Left ventricle myocardium inferior (tissue), 1 donor: ENCODE data around the gene TAF13. TPM values are rescaled to one million over a fixed set of nuclear protein-coding genes. Genes with fewer than 3 reads are reported as not detected.

Source experiments
- DNase-seq: peaks from one replicate; pipeline ENCODE4 v3.0.0-alpha.2; 2020
- H3K27ac ChIP-seq: fragments of 200-600 bp; replicated peaks from 2 replicates; pipeline ENCODE4 v1.8.0; 2021
- H3K27me3 ChIP-seq: fragments of 200-600 bp; 2 replicates; pipeline ENCODE4 v1.8.0; 2021; ENCODE audit warnings: low read depth
- H3K36me3 ChIP-seq: fragments of 200-600 bp; 2 replicates; pipeline ENCODE4 v1.8.0; 2021
- H3K4me1 ChIP-seq: fragments of 200-600 bp; 2 replicates; pipeline ENCODE4 v1.8.0; 2021
- H3K4me3 ChIP-seq: fragments of 200-600 bp; 2 replicates; pipeline ENCODE4 v1.8.0; 2021; ENCODE audit warnings: mild to moderate bottlenecking, moderate library complexity
- H3K9me3 ChIP-seq: fragments of 200-600 bp; replicated peaks from 2 replicates; pipeline ENCODE4 v1.8.0; 2021
- intact Hi-C: fragments of 100-400 bp; cut with micrococcal nuclease; formaldehyde crosslinking; loops from one replicate; pipeline ENCODE4 v1.11.0; 2022
- total RNA-seq: library from RNA; stranded (reverse); fragmentation: NEBNext Ultra II Directional; extraction: Animal tissue kit (Norgen Biotek cat#: 25700); gene quantifications from one replicate; pipeline ENCODE4 v1.2.1, GENCODE V29; 2021
- TF ChIP-seq, protein P1 (sequence below): fragments of 200-600 bp; IDR thresholded peaks from 2 replicates; pipeline ENCODE4 v1.8.0; 2021; ENCODE audit warnings: antibody characterized with exemption, mild to moderate bottlenecking, borderline replicate concordance
- donor health status: DM: no; HTN: yes; CAD: no; lungs with severe emphysema.

Gene TAF13
- total RNA-seq, 1 donor from 2014 or later: 71.6 TPM

DNA sequence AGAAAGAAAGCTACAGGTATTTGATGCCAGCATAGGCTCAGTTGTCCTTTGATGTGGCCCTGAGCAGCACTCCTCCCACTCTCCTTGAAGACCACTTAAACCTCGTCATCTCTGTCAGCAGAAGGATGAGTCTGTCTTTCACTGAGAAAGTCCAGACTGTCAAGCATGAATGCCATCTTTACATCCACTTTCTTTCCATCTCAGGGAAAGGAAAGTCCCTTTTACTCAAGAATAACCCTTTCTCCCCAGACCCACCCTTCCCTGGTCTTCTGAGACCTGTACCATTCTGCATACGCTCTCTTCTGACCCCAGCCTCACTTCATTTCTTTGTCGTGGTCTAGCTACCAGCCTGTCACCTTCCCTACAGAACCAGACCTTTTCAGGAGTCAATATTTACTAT, 34.1 kb upstream of the TAF13 start:
- TF ChIP-seq, protein P1, sequence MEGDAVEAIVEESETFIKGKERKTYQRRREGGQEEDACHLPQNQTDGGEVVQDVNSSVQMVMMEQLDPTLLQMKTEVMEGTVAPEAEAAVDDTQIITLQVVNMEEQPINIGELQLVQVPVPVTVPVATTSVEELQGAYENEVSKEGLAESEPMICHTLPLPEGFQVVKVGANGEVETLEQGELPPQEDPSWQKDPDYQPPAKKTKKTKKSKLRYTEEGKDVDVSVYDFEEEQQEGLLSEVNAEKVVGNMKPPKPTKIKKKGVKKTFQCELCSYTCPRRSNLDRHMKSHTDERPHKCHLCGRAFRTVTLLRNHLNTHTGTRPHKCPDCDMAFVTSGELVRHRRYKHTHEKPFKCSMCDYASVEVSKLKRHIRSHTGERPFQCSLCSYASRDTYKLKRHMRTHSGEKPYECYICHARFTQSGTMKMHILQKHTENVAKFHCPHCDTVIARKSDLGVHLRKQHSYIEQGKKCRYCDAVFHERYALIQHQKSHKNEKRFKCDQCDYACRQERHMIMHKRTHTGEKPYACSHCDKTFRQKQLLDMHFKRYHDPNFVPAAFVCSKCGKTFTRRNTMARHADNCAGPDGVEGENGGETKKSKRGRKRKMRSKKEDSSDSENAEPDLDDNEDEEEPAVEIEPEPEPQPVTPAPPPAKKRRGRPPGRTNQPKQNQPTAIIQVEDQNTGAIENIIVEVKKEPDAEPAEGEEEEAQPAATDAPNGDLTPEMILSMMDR: no peak
- Histone ChIP-seq H3K9me3 (no peaks in the 10 kb centered on the region), H3K27me3 (peaks cover 18% of the 10 kb centered on the region), H3K4me3 (no peak overlapping the region), H3K4me1 (peaks cover 25% of the 10 kb centered on the region), H3K27ac (no peak overlapping the region), H3K36me3 (no peaks in the 10 kb centered on the region)
- DNase-seq: no peak
- intact Hi-C loops: no loop called here

DNA sequence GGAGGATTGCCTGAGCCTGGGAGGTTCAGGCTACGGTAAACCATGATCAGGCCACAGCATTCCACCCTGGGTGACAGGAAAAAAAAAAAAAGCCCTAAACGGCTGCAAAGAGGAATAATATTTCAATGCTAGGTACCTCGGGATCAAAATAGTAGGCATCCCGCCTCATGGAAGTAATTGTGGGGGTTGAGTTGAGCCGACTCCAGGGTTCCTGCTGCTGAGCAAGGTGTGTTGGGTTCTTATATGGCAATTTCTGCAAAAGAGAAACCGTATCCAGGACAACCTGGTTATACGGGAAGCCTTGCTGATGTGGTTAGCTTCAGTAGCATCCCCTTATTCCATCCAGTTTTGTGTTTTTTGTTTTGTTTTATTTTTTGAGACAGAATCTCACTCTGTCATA, 32.0 kb upstream of the TAF13 start:
- H3K9me3 ChIP-seq: no peaks in the 10 kb centered on the region
- no peaks in the 10 kb centered on the region for H3K36me3 ChIP-seq
- no peak overlapping the region for H3K27ac ChIP-seq
- TF ChIP-seq, protein P1: no peak
- intact Hi-C loops: no loop called here
- DNase-seq: no peak
- H3K4me1 ChIP-seq: peaks cover 8% of the 10 kb centered on the region
- H3K4me3 ChIP-seq: no peak overlapping the region
- no peaks in the 10 kb centered on the region for H3K27me3 ChIP-seq

DNA sequence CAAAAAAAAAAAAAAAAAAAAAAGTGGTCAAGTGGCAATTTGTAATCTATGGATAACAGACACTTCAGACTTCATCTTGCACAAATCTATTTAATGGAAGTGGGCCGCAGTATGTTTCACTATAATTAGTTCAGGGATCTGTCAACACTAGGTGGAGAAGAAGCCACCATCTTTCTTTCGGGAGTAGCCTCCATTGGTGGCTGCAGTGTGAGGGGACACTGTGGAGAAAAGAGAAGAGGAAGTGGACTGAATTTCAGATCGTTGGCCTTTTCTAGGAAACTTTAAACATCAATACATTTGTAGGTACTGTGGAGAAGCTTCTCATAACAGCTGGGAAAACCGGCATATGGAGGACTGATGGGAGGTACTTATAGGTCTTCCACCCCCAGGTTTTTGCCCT, 30.1 kb upstream of the TAF13 start:
- Histone ChIP-seq H3K4me3 (no peak overlapping the region), H3K27me3 (no peaks in the 10 kb centered on the region), H3K4me1 (peaks cover 10% of the 10 kb centered on the region), H3K36me3 (no peaks in the 10 kb centered on the region), H3K27ac (no peak overlapping the region), H3K9me3 (no peaks in the 10 kb centered on the region)
- intact Hi-C loops: no loop called here
- TF ChIP-seq, protein P1: no peak
- no peak for DNase-seq

DNA sequence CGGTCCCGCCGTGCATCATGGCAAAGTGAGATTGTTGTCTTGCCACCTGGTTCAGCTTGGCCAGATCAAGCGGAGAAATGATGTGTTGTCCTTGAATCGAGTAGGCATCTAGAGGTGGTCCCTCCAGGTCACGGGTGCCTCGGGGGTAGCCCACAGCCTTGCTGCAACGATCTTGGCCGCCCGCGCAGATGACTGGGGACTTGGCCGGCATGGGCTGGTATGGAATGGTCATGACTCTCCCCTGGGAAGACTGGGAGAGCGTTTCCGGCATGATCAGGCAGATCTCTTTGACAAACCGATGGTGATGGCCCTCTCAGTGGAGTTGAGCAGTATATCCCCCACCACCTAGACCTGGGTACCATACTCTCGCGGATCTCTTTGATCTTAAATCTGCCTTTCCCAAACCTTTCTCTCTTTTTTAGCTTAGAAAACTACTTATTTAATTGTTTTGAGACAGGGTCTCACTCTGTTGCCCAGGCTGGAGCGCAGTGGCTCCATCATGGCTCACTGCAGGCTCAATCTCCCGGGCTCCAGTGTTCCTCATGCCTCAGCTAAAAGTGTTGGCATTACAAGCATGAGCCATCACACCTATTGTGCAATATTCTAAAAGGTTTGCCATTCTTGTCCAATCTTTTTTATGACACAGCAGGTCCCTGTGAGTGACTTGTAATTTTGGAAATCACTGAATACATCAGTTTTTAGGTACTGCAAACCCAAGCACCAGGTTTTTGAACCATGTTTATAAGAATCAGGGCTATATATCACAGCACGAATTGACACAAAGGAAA, 28.8 kb upstream of the TAF13 start:
- H3K9me3 ChIP-seq: no peaks in the 10 kb centered on the region
- no peaks in the 10 kb centered on the region for H3K36me3 ChIP-seq
- no peak overlapping the region for H3K4me3 ChIP-seq
- H3K27ac ChIP-seq: no peak overlapping the region
- intact Hi-C loops: no loop called here
- peaks cover 21% of the 10 kb centered on the region for H3K4me1 ChIP-seq
- no peaks in the 10 kb centered on the region for H3K27me3 ChIP-seq
- TF ChIP-seq, protein P1: no peak
- DNase-seq: no peak

DNA sequence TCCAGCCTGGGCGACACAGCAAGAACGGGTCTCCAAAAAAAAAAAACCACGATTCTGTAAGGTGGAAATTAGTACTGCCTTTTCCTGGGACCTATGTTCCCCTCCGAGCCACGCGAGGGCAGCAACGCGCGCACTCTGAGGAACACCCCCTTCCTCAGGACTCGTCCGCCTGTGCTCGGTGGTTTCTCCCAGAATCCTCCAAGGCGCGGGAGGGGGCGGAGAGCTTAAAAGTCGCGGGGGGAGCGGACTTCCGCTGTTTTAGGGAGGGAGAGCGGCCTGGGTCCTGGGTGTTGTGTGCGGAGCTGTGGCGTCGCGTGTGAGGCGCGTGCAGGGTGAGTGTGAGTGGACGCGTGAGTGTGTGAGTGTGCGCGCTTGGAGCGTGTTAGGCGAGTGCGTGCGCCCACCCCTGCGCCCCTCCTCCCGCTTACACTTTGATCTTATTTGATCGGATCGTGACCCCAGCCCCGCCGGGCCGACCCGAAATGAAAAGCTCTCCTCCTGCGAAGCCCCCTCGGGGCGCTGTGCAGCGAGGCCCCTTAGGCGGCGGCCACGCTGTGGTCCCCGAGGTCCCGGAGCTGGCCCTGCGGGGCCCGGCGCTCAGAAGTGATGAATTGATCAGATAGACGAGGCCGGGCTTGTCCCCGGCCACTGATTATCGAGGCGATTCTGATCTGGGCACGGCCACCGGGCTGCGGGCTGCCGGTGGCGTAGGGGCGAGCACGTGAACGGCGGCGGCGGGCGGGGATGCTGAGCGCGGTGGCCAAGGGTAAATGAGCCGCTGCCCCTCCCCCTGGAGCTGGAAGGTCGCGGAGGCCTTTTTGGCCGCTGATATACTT, 24.4 kb upstream of the TAF13 start:
- H3K36me3 ChIP-seq: no peaks in the 10 kb centered on the region

More for the DNA sequence above, 24.4 kb upstream of the TAF13 start:
- Histone ChIP-seq H3K4me1 (peaks cover 40% of the 10 kb centered on the region), H3K27me3 (no peaks in the 10 kb centered on the region), H3K27ac (peak overlapping the region; percentile 96), H3K4me3 (peak overlapping the region; percentile 80), H3K9me3 (no peaks in the 10 kb centered on the region)
- TF ChIP-seq, protein P1: peak; percentile 92
- peak; percentile 96 for DNase-seq
- intact Hi-C loops: no loop called here
